Fibroblast of the aortic adventitia (primary cell): ENCODE results near the gene JARID2. TPM values are rescaled to one million over a fixed set of nuclear protein-coding genes. Genes with fewer than 3 reads are reported as not detected.
"Not testable (repeated sequence)": the region's sequence is repeated elsewhere in the genome, so short reads cannot be mapped to it uniquely, and the experiment has no call there.

Source experiments
- DNase-seq: peaks from one replicate; pipeline ENCODE4 v3.0.0-alpha.2; 2010; ENCODE audit warnings: low read depth
- H3K4me3 ChIP-seq: 2 replicates; pipeline ENCODE4 v1.5.1; 2011; ENCODE audit warnings: low read depth, mild to moderate bottlenecking, control low read depth, low read length, moderate library complexity
- total RNA-seq: library from RNA; depleted of rRNA; stranded (reverse); fragments of >200 nt; gene quantifications from 2 replicates; pipeline ENCODE4 v1.2.3, GENCODE V29; 2012; ENCODE audit warnings: low replicate concordance
- TF ChIP-seq, protein P1 (sequence below): IDR thresholded peaks from 2 replicates; pipeline ENCODE4 v1.5.1; 2011; ENCODE audit warnings: mild to moderate bottlenecking, low read length, control low read depth, inconsistent platforms; ENCODE audit not compliant: insufficient read depth

Gene JARID2
- total RNA-seq, 1 donor: 8.3 TPM

DNA sequence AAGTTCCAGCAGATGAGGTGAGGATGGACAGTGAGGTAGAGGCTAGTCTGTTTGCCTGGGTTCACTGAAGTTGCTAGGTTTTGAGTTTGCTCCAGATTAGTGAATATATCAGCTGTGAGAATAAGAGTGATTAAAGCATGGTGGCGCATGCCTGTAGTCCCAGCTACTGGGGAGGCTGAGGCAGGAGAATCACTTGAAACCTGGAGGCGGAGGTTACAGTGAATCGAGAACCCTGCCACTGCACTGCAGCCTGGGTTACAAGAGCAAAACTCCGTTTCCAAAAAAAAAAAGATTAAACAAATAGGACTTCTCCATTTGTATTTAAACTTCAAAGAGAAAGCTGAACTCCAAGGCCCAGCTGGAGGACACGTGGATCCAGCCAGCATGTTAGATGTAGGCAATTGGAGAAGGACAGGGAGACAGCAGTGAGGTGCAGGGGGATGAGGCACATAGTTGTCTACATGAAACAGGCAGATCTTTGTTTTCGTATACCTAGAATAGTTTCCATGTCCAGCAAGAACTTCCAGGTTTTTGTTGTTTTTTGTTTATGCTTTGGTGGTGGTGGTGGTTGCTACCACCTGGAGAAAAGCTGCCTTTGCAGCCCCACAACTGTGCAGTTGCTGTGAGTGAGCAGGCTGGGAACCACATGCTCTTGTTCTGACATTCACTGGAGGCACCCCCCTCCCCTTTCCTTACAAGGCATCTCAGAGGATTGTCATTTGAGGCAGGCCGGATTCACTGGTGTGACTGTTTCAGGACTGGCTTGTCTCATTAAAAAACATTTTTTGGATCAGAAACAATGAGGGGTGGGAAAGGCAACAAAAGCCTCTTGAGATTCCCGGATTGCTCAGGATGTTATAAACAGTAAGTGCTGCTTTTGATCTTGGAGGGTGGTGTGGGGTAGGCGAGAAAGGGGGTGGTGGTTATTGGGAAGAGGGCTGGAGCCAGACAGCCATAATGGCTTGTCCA is 72.3 kb downstream of the JARID2 start:
- TF ChIP-seq, protein P1, sequence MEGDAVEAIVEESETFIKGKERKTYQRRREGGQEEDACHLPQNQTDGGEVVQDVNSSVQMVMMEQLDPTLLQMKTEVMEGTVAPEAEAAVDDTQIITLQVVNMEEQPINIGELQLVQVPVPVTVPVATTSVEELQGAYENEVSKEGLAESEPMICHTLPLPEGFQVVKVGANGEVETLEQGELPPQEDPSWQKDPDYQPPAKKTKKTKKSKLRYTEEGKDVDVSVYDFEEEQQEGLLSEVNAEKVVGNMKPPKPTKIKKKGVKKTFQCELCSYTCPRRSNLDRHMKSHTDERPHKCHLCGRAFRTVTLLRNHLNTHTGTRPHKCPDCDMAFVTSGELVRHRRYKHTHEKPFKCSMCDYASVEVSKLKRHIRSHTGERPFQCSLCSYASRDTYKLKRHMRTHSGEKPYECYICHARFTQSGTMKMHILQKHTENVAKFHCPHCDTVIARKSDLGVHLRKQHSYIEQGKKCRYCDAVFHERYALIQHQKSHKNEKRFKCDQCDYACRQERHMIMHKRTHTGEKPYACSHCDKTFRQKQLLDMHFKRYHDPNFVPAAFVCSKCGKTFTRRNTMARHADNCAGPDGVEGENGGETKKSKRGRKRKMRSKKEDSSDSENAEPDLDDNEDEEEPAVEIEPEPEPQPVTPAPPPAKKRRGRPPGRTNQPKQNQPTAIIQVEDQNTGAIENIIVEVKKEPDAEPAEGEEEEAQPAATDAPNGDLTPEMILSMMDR: no peak
- no peak overlapping the region for H3K4me3 ChIP-seq
- no peak for DNase-seq

DNA sequence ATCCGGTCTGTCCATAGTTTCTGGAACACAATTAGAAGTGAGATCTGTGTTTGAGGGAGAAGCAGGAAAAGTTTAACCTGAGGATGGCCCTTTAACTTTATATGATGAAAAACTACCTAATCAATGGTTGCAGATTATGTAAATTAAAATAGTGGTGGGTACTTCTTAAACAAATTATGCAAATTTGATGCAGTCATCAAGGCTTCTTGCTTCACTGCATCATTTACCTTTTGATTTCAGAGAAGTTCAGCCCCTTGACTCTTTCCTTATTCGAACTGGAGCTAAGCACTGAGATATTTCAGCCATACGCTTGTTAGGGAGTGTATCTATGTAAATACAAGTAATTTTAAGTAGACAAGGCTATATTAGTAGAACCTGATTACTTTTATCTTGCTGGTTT is 73.8 kb downstream of the JARID2 start:
- DNase-seq: no peak
- H3K4me3 ChIP-seq: no peak overlapping the region
- TF ChIP-seq, protein P1: no peak

DNA sequence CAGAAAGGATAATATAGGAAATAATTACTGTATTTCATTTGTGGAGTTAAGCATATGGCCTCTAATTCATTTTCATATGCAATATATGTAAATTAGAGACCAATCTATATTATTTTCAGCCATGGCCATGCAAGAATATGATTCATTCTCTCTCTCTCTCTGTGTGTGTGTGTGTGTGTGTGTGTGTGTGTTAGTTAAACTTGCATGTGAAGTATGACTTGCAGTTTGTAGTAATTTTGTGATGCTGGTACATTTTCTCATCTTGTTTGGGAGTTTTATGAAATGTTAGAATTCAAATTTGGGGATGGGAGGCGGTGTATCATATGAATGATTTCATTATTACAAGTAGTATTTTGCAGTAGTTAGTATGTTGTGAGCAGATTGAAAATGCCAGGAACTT is 74.8 kb downstream of the JARID2 start:
- DNase-seq: peak; percentile 50

DNA sequence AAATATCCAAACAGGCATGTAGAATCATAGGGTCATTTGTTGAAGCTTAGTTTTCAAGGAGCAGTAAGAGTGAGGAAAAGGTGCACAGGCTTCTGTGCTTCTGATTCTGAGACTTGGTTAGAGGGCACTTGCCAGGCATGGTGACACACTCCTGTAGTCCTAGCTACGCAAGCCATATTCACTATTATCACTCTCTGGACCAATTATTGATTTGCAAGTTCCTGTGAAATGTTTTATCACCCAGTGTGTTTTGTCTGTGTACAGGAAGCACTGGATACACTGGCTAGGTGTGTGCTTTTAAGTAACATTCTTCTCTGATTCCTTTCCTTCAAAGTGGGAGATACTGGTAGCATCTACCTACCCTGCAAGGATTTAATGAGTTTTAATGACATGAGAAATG is 76.3 kb downstream of the JARID2 start:
- H3K4me3 ChIP-seq: no peak overlapping the region
- DNase-seq: no peak
- TF ChIP-seq, protein P1: no peak

More for the DNA sequence above, 74.8 kb downstream of the JARID2 start:
- H3K4me3 ChIP-seq: no peak overlapping the region
- TF ChIP-seq, protein P1: no peak

DNA sequence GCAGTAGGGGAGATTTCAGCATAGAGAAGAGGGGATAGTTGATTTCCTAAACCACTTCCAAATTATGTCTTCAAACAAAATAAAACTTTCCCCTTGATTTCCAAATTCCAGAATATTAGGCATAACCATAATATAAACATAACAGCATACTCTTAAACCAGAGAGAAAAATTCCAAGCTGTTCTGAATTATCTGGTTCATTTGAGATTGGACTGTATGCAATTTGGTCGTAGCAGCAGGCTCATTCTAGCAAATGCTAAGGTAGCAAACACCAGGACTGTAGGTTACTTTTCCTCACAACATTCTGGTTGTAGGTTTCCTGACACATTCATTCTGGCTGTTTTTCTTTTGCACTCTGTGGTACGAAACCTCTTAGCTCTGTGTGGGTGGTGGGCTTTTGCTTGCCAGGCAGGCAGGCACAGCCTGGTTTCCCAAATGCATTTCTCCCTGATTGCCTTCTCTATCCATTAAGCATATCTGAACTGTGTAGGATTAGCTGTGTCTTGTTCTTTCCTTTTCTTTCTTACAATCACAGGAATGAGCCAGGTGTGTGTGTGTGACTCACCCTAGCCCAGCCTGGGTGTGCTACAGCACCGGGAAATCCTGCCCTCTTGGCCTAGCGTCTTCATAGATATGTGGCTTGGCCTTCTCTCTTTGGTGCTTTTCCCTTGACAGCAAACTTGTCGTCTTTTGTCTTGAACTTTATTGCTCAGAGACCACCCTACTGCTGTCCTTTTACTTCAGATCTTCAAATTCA is 77.1 kb downstream of the JARID2 start:
- TF ChIP-seq, protein P1: no peak
- H3K4me3 ChIP-seq: no peak overlapping the region
- DNase-seq: peak; percentile 42

DNA sequence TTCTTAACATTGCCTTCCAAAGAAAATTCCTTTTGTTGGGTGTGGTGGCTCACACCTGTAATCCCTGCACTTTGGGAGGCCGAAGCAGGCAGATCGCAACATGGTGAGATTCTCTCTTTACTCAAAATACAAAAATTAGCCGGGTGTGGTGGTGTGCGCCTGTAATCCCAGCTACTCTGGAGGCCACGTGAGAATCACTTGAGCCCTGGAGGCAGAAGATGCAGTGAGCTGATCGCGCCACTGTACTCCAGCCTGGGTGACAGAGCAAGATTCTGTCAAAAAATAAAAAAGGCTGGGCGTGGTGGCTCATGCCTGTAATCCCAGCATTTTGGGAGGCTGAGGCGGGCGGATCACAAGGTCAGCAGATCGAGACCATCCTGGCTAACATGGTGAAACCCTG is 77.7 kb downstream of the JARID2 start:
- DNase-seq, H3K4me3 ChIP-seq: not testable (repeated sequence)

DNA sequence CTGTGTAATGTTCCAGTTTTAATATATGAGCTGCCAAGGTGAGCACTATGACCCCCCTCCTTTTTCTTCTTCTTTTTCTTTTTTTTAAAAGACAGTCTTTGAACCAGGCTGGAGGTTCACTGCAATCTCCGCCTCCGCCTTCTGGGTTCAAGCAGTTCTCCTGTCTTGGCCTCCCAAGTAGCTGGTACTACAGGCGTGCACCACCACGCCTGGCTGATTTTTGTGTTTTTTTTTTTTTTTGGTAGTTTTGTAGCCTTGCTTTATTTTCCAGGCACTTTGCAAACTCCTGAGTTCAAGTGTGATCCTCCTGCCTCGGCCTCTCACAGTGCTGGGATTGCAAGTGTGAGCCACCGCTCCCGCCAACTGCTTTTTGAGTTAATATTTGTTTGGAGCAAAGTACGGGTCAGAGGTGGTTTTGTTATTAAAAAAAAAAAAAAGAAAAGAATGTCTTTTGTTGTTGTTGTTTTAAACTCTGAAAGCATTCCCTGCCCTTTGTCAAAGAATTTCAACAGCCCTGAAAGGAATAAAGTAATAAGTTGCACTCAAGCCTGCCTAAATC is 78.6 kb downstream of the JARID2 start:
- no peak for DNase-seq
- TF ChIP-seq, protein P1: no peak
- no peak overlapping the region for H3K4me3 ChIP-seq
